NK-92 (cell line): ENCODE measurements around the gene RAD18.

Experiments
- DNase-seq: peaks from one replicate; lab custom pipeline; 2025; ENCODE audit not compliant: unreplicated experiment; lab: John Stamatoyannopoulos, UW

Gene RAD18

DNA sequence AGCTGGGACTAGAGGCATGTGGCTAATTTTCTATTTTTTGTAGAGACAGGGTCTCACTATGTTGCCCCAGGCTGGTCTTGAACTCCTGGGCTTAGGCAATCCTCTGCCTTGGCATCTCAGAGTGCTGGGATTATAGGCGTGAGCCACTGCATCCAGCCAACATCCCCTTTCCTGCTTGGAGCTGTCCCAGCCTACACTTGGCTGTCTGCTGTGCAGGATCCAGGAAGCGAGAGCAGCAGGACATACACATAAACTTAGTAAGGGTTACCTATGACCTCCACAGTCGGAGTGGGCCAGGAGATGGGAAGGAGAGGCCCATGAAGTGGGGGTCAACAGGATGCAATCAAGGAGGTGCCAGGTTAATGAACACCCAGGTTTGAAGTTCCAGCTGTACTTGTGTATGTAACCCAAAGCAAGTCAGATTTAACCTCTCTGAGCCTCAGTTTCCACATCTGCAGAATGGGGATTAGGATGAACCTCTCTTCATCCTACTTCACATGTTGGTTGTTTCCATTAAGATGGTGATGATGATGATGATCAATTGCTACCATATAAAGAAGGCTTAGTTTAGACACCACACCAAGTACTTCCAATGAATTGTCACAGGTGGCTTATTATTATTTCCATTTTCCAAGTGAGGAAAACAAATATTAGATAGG lies 124.4 kb downstream of the RAD18 start:
- DNase-seq = no peak

DNA sequence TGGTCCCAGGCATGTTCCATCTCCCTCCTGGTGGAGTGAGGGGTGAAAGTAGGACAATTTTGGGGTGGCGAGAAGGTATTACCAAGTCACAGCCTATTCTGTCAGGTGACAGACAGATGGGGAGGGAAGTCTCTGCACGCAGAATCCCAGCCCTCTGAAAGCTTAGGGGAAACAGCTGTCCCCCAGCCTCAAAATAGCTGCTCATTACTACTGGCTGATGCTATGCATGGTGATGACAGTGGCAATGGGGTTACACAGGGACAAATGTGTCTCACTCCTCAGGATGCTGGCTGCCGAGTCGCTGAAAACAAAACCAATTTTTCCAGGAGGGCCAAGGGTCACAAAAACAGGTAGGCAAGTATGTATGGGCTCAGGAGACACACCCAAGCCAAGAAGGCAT lies 125.0 kb downstream of the RAD18 start:
- DNase-seq = no peak

DNA sequence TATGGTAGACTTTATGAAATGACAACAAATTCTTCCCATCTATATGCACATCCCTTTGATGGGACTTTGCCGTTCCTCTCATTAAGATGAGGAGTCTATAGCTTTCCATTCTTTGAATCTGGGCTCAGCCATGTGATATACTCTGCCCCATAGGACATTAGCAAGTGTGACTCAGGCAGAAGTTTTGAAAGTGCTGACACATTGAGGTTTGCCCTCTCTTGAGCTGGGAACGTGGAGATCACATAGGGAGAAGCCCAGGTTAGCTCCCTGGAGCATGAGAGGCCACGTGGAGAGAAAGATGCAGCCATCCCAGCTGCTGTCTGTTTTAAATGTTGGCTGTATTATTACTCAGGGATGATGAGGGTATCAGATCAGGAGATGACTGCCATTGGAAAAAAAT lies 126.1 kb downstream of the RAD18 start:
- DNase-seq = no peak

DNA sequence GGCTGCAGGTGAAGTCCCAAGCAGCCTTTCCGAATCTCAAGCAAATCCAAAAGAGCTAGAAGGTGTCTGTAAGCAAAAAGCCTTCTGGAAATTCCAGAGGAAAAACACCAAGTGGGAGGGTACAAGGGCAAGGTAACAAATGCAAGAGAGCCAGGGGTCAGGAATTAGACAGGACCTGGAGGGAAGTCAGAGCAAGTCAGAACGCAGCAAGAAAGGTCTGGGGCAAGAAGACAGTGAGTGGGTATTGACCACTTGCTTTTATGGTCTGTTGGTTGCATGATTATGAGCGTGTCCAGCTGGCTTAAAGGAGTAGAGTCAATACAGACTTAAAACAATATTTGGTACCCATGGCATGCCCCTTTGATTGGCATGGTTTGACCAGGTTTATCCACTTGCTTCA lies 127.2 kb downstream of the RAD18 start:
- DNase-seq = no peak

DNA sequence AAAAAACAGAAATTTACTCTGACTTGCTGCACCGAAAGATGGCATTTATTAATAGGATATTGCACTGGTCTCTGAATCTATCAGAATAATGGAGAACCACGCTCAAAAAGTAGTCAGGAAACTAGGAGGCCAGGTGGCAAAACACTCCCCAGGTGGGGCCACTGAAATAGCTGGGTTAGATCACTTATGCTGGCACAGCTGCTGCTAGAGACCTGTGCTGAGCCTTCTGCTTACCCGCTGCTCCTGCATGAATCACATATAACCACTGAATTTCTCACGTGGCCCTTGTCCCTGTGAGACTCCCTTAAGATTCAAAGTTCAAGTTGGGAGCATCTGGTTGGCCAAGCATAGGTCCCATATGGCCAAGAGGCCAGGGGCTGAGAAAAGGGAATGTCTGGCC lies 127.9 kb downstream of the RAD18 start:
- no peak for DNase-seq

DNA sequence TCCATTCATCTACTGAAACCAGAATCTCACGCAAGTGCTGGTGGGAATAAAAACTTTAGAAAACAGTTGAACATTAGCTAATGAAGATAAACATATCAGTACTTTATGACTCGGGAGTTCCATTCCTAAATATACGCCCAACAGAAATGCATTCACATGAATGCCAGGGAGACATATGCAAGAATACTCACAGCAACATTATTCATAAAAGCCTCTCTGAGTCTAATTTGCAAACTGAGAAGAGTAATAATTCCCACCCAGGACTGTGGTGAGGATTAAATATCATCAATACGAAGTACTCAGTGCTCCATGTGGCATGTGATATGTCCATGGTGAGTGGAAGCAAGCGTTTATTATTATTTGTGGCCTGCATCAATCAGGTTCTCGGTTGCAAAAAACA lies 128.3 kb downstream of the RAD18 start:
- no peak for DNase-seq

DNA sequence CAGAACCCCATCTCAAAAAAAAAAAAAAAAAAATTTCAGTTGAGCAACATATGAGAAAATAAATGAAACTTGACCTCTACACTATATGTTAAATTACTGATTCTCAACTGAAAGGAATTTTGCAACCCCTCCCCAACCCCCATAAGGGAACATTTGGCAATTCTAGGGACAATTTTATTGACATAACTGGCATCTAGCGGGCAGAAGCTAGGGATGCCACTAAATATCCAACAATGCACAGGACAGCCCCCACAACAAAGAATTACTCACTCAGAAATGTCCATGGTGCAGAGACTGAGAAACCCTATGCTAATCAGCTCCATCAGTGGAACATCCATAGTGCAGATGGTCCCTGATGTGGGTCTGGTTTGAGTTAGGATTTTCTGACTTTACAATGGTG lies 135.6 kb downstream of the RAD18 start:
- no peak for DNase-seq
